Measurements from ENCODE around the gene SKA3.

DNA sequence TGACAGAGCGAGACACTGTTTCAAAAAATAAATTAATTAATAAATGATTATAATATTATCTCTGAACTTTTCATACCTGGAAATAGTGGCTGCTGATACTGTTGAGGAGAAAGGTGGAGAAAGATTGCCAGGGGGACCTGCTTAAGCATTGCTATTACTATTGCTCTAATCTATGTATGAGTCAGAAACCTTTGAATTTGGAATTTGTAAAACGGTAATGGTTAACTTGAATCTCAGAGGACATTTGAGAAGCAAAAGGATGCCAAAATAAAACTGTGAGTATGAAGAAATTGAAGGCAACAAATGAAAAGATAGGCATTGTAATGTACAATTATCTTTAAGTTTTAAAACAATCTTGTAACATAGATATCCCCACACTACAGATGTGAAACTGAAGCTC is 5.3 kb upstream of the SKA3 start:
- TF ChIP-seq CTCF (conservative IDR thresholded peaks at IDR 0.05; ENCODE audit: low read depth, low read length) (no peak), EZH2 (IDR thresholded peaks at IDR 0.05; ENCODE audit: borderline replicate concordance, low read depth, low read length, poor library complexity, severe bottlenecking) (no peak)
